HepG2 (cell line): ENCODE data around the gene GJB1. TPM values are rescaled to one million over a fixed set of nuclear protein-coding genes. Genes with fewer than 3 reads are reported as not detected.

Source experiments
- ATAC-seq: fragments of 200-7000 bp; cut with Tn5 transposase; 3 replicates; pipeline ENCODE4 v1.9.1; 2020; ENCODE audit warnings: mild to moderate bottlenecking, moderate library complexity
- BruUV-seq: library from RNA; stranded (reverse); fragments of 400-500 nt; replicated peaks from 2 replicates; lab custom pipeline; 2021; lab: Mats Ljungman, UMichigan
- CTCF ChIA-PET: fragments of 300-600 bp; formaldehyde crosslinking; extraction: SDS; loops from one replicate; lab custom pipeline; 2021; ENCODE audit warnings: low total read pairs, inconsistent platforms, low intra/inter-chr PET ratio; lab: Yijun Ruan, JAX
- POLR2A ChIA-PET: fragments of 350-600 bp; sonication (Branson Sonifier 250); formaldehyde crosslinking; loops from one replicate; lab custom pipeline; 2020; ENCODE audit warnings: antibody characterized with exemption, inconsistent platforms; lab: Yijun Ruan, JAX
- DNase-seq: peaks from one replicate; pipeline ENCODE4 v3.0.0-alpha.2; 2015; ENCODE audit warnings: low spot score
- FAIRE-seq: peaks from 3 replicates; lab custom pipeline; 2011; peaks lifted over from hg19 to GRCh38; lab: Jason Lieb, UNC
- H2AFZ ChIP-seq: one replicate; pipeline ENCODE4 v1.6.1; 2011; ENCODE audit warnings: low read length, inconsistent platforms
- H3K27ac ChIP-seq: fragments of 300-600 bp; 3 replicates; pipeline ENCODE4 v1.8.0; 2011; ENCODE audit warnings: mixed run types, mild to moderate bottlenecking, mixed read lengths, low read length, inconsistent platforms; ENCODE audit not compliant: insufficient read depth; ENCODE audit errors: extremely low read length
- H3K27me3 ChIP-seq, 2 experiments: fragments of 200-600 bp in 1 of 2; 2 replicates in 1 of 2; 3 replicates in 1 of 2; pipeline versions ENCODE4 v1.6.0 to v1.8.0; 2011; ENCODE audit warnings: low read length in 2 of 2, mild to moderate bottlenecking in 2 of 2, moderate library complexity in 2 of 2, inconsistent platforms in 1 of 2; ENCODE audit not compliant: insufficient read depth in 2 of 2, control insufficient read depth in 1 of 2
- H3K36me3 ChIP-seq, 2 experiments: fragments of 200-600 bp in 1 of 2; replicated peaks in 1 of 2; 2 replicates in 1 of 2; 3 replicates in 1 of 2; pipeline versions ENCODE4 v1.5.1 to v1.8.0; 2011; ENCODE audit warnings: low read length in 2 of 2, inconsistent platforms in 1 of 2; ENCODE audit not compliant: insufficient read depth in 2 of 2, control insufficient read depth in 1 of 2
- H3K4me1 ChIP-seq: 2 replicates; pipeline ENCODE4 v1.5.1; 2012; ENCODE audit warnings: low read length, inconsistent platforms; ENCODE audit not compliant: insufficient read depth
- H3K4me2 ChIP-seq: 2 replicates; pipeline ENCODE4 v1.6.0; 2011; ENCODE audit warnings: low read depth, low read length, inconsistent platforms
- H3K4me3 ChIP-seq, 3 experiments: fragments of 200-600 bp in 1 of 3; sonication (generic), shearing (Covaris generic) in 1 of 3; replicated peaks in 1 of 3; 2 replicates each; pipeline ENCODE4 v1.5.1; 2011 to 2016; ENCODE audit warnings: low read length in 3 of 3, inconsistent platforms in 2 of 3, low read depth in 2 of 3, mild to moderate bottlenecking in 2 of 3, control low read depth in 1 of 3, mixed read lengths in 1 of 3; ENCODE audit not compliant: insufficient read depth in 1 of 3
- H3K79me2 ChIP-seq: one replicate; pipeline ENCODE4 v1.6.1; 2011; ENCODE audit warnings: low read length, inconsistent platforms; ENCODE audit not compliant: insufficient read depth
- H3K9ac ChIP-seq: 2 replicates; pipeline ENCODE4 v1.6.0; 2011; ENCODE audit warnings: mild to moderate bottlenecking, low read depth, low read length, inconsistent platforms; ENCODE audit not compliant: insufficient read depth
- H3K9me3 ChIP-seq: 2 replicates; pipeline ENCODE4 v1.5.1; 2012; ENCODE audit warnings: mild to moderate bottlenecking, low read length
- H4K20me1 ChIP-seq: 2 replicates; pipeline ENCODE4 v1.6.0; 2011; ENCODE audit warnings: inconsistent platforms, mild to moderate bottlenecking, low read length, moderate library complexity; ENCODE audit not compliant: insufficient read depth
- AGO2 ChIP-seq: fragments of 200-400 bp; formaldehyde crosslinking; optimal IDR thresholded peaks from 2 replicates; pipeline ENCODE3; 2017; ENCODE audit warnings: mild to moderate bottlenecking, low read depth, low read length, moderate library complexity
- HNRNPL ChIP-seq: fragments of 200-400 bp; formaldehyde crosslinking; IDR thresholded peaks from 2 replicates; pipeline ENCODE4 v1.6.1; 2017; ENCODE audit warnings: mild to moderate bottlenecking, low read depth, low read length
- RAD51 ChIP-seq: fragments of 450-650 bp; IDR thresholded peaks from 2 replicates; pipeline ENCODE4 v1.6.1; 2016; ENCODE audit warnings: borderline replicate concordance
- RBFOX2 ChIP-seq: fragments of 200-400 bp; formaldehyde crosslinking; IDR thresholded peaks from 2 replicates; pipeline ENCODE4 v1.6.1; 2017; ENCODE audit warnings: low read depth, mild to moderate bottlenecking, low read length
- TARDBP ChIP-seq: sonication (generic); formaldehyde crosslinking; IDR thresholded peaks from 2 replicates; pipeline ENCODE4 v1.8.0; 2022; ENCODE audit warnings: mild to moderate bottlenecking, missing genetic modification reagents
- ZBTB38 ChIP-seq: sonication (generic); formaldehyde crosslinking; IDR thresholded peaks from 2 replicates; pipeline ENCODE4 v1.5.1; 2020; ENCODE audit warnings: mild to moderate bottlenecking, missing genetic modification reagents
- ZMYM4 ChIP-seq: sonication (generic); formaldehyde crosslinking; IDR thresholded peaks from 2 replicates; pipeline ENCODE4 v1.8.1; 2023; ENCODE audit warnings: mild to moderate bottlenecking, missing genetic modification reagents
- ZNF34 ChIP-seq: sonication (generic); formaldehyde crosslinking; IDR thresholded peaks from 2 replicates; pipeline ENCODE4 v1.4.0; 2020; ENCODE audit warnings: mild to moderate bottlenecking, missing genetic modification reagents, borderline replicate concordance
- ZNF549 ChIP-seq: sonication (generic); formaldehyde crosslinking; IDR thresholded peaks from 2 replicates; pipeline ENCODE4 v1.5.0; 2020; ENCODE audit warnings: missing genetic modification reagents
- WGBS: methylation state at CpG from one replicate; pipeline ENCODE4 v1.1.6; 2017; ENCODE audit warnings: low lambda C conversion rate; 5-methylcytosine and 5-hydroxymethylcytosine counted together
- in situ Hi-C: cut with HindIII; loops from 2 replicates; pipeline ENCODE4 v1.10.0; 2017; ENCODE audit warnings: low pct_unique_long_range_greater_than_20kb; ENCODE audit not compliant: extremely low pct_ligation_motif_present
- intact Hi-C: fragments of 100-400 bp; cut with micrococcal nuclease; formaldehyde crosslinking; loops from one replicate; pipeline ENCODE4 v1.10.0; 2022; ENCODE audit not compliant: unreplicated experiment
- polyA plus RNA-seq, 8 experiments: library from polyadenylated mRNA; depleted of rRNA in 3 of 8; stranded (reverse) in 7 of 8; unstranded in 1 of 8; fragments of >200 nt; fragmentation: Illumina TruSeq in 4 of 8; extraction: Trizol in 4 of 8; gene quantifications; 2 replicates each; pipeline versions ENCODE4 v1.2.1 to v1.2.3, GENCODE V29; 2011 to 2016; ENCODE audit warnings: low read depth in 4 of 8, missing spikeins in 1 of 8, mixed read lengths in 1 of 8; ENCODE audit not compliant: insufficient read depth in 1 of 8
- total RNA-seq, 5 experiments: library from RNA; depleted of rRNA; stranded (reverse); fragments of >200 nt; fragmentation: Illumina TruSeq; extraction: Trizol; gene quantifications; 2 replicates each; pipeline ENCODE4 v1.2.3, GENCODE V29; 2016; ENCODE audit warnings: low read depth in 1 of 5
- TF ChIP-seq, protein P1 (sequence below): sonication (generic); formaldehyde crosslinking; IDR thresholded peaks from 2 replicates; pipeline ENCODE4 v1.5.1; 2020; ENCODE audit warnings: mild to moderate bottlenecking, missing genetic modification reagents, moderate library complexity

Gene GJB1
- total and polyA plus RNA-seq, 2 of the 13 experiments (the other 11 are each of a cell fraction or from before 2014, with no cell fraction given) = 111 to 161 TPM

DNA sequence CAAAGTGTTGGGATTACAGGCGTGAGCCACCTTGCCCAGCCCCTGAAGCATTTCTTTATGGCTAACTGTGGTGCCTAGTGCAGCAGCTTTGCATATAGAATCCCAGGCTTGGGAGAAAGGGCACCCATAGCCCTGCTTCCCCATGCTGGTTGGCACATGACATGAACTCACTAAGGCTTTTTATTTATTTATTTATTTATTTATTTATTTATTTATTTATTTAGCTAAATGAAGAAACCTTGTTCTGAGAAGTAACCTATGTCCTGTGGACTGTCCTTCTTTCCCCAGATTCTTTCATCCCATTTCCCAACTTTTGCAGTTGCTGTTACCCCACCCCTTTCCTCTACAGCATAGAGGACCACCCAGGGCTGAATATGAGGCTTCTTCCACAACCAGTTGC lies 1.9 kb upstream of the GJB1 start:
- intact Hi-C loops = no loop called here
- no CpG with 5 or more reads among the region's 1 CpG for WGBS
- ATAC-seq = no peak
- Histone ChIP-seq H3K9ac (no peak overlapping the region), H3K36me3 (no peaks in the 10 kb centered on the region), H3K4me2 (no peak overlapping the region), H3K27me3 (no peaks in the 10 kb centered on the region), H3K4me1 (peaks cover 71% of the 10 kb centered on the region), H3K27ac (peak overlapping the region; percentile 51), H3K9me3 (no peaks in the 10 kb centered on the region), H3K4me3 (no peak overlapping the region), H2AFZ (no peak overlapping the region), H4K20me1 (no peaks in the 10 kb centered on the region), H3K79me2 (peaks cover 22% of the 10 kb centered on the region)
- in situ Hi-C loops = loop anchor here (10.0 kb wide), 1 partner anchor 64 kb away; the partner anchor contains the start of gene NONO
- POLR2A ChIA-PET = interaction anchor here (0.6 to 7.1 kb wide), 3 partner anchors 39 to 158 kb away, joined by 3 to 61 read pairs (median 7); partner anchors contain the start of gene NONO
- CTCF ChIA-PET = no interaction called here
- FAIRE-seq = no peak
- BruUV-seq = no TSS peak
- DNase-seq = no peak
- TF ChIP-seq ZMYM4 (CRISPR knock-in tag) (no peak), TARDBP (CRISPR knock-in tag) (no peak), RAD51 (no peak)

DNA sequence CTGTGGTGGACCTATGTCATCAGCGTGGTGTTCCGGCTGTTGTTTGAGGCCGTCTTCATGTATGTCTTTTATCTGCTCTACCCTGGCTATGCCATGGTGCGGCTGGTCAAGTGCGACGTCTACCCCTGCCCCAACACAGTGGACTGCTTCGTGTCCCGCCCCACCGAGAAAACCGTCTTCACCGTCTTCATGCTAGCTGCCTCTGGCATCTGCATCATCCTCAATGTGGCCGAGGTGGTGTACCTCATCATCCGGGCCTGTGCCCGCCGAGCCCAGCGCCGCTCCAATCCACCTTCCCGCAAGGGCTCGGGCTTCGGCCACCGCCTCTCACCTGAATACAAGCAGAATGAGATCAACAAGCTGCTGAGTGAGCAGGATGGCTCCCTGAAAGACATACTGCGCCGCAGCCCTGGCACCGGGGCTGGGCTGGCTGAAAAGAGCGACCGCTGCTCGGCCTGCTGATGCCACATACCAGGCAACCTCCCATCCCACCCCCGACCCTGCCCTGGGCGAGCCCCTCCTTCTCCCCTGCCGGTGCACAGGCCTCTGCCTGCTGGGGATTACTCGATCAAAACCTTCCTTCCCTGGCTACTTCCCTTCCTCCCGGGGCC lies 1.2 kb downstream of the GJB1 start:
- H4K20me1 ChIP-seq = no peaks in the 10 kb centered on the region
- H3K4me2 ChIP-seq = peak overlapping the region; percentile 61
- ChIA-PET POLR2A (interaction anchor here (1.0 to 7.1 kb wide), 3 partner anchors 8 to 42 kb away, joined by 3 to 140 read pairs (median 61); no protein-coding TSS in a partner anchor), CTCF (no interaction called here)
- H3K4me3 ChIP-seq = peak overlapping the region in 1 of 3 experiments; percentile 37; a peak in 1 of 6 replicates
- ATAC-seq = no peak
- DNase-seq = no peak
- H3K79me2 ChIP-seq = peaks cover 6% of the 10 kb centered on the region
- H3K27me3 ChIP-seq = no peaks in the 10 kb centered on the region
- intact Hi-C loops (no loop called here), in situ Hi-C loops (loop anchor here (10.0 kb wide), 1 partner anchor 61 kb away; the partner anchor contains the start of gene NONO)
- H2AFZ ChIP-seq = no peak overlapping the region
- FAIRE-seq = no peak
- TF ChIP-seq ZNF34 (CRISPR knock-in tag) (no peak), AGO2 (peak; percentile 89), ZNF549 (CRISPR knock-in tag) (no peak), HNRNPL (peak; percentile 78; the same call in 1 of the 2 replicates), RBFOX2 (peak; percentile 68), ZBTB38 (CRISPR knock-in tag) (peak; percentile 68)
- TF ChIP-seq, protein P1, sequence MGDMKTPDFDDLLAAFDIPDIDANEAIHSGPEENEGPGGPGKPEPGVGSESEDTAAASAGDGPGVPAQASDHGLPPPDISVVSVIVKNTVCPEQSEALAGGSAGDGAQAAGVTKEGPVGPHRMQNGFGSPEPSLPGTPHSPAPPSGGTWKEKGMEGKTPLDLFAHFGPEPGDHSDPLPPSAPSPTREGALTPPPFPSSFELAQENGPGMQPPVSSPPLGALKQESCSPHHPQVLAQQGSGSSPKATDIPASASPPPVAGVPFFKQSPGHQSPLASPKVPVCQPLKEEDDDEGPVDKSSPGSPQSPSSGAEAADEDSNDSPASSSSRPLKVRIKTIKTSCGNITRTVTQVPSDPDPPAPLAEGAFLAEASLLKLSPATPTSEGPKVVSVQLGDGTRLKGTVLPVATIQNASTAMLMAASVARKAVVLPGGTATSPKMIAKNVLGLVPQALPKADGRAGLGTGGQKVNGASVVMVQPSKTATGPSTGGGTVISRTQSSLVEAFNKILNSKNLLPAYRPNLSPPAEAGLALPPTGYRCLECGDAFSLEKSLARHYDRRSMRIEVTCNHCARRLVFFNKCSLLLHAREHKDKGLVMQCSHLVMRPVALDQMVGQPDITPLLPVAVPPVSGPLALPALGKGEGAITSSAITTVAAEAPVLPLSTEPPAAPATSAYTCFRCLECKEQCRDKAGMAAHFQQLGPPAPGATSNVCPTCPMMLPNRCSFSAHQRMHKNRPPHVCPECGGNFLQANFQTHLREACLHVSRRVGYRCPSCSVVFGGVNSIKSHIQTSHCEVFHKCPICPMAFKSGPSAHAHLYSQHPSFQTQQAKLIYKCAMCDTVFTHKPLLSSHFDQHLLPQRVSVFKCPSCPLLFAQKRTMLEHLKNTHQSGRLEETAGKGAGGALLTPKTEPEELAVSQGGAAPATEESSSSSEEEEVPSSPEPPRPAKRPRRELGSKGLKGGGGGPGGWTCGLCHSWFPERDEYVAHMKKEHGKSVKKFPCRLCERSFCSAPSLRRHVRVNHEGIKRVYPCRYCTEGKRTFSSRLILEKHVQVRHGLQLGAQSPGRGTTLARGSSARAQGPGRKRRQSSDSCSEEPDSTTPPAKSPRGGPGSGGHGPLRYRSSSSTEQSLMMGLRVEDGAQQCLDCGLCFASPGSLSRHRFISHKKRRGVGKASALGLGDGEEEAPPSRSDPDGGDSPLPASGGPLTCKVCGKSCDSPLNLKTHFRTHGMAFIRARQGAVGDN (CRISPR knock-in tag) = peak; percentile 43
- 94% methylated on average over 15 of the region's 32 CpGs for WGBS
- peak overlapping the region; percentile 49; the same call in 1 of the 2 replicates for H3K9ac ChIP-seq
- no peaks in the 10 kb centered on the region for H3K36me3 ChIP-seq
- no peaks in the 10 kb centered on the region for H3K9me3 ChIP-seq
- H3K4me1 ChIP-seq = peaks cover 80% of the 10 kb centered on the region
- BruUV-seq = no TSS peak
- peak overlapping the region; percentile 78 for H3K27ac ChIP-seq
